Kidney tubule cell (primary cell): ENCODE results near the gene USP32.

Experiments
- DNase-seq: peaks from one replicate; pipeline ENCODE4 v3.0.0-alpha.2; 2018; ENCODE audit warnings: low spot score

USP32 gene

DNA sequence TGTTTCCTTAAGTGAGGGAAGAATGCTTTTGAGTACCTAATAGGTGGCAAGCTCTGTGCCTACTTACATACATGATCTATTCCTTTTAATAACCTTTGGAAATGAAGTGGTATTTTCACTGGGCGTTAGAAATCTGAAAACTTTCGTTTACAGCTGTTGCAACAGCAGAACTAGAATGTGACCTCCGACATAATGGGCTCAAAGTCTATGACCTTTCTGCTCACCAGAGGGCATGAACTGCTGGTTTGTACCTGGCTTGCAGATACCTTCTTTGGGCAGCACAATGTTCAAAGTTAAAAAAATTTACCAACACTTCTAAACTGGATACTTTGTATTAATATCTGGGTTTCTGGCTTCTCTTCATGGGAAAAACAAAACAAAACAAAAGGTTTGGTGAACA lies 217.9 kb downstream of the USP32 start:
- DNase-seq, result no peak

DNA sequence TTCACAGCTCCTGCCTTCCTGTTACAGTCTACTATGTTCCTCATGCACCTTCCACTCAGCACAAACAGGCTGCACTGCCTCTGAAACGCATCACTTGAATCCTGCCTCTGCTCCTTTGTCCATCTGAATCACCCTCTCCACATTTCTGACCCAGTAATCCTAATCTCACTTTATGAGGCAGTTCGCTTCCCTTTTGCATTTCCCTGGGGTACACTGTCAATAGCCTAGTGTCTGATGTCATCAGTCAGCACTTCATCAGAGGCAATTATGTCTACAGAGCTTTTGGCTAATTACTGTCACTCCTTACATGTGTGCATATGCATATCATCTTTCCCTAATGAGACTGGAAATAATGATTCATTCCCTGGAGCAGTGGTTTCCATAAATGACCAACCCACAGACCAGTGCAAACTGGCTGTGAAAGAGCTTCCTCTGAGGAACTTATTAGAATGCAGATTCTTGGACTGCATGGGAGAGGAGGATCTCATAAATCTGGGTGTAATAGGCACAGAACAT lies 218.6 kb downstream of the USP32 start:
- peak; percentile 60 for DNase-seq

DNA sequence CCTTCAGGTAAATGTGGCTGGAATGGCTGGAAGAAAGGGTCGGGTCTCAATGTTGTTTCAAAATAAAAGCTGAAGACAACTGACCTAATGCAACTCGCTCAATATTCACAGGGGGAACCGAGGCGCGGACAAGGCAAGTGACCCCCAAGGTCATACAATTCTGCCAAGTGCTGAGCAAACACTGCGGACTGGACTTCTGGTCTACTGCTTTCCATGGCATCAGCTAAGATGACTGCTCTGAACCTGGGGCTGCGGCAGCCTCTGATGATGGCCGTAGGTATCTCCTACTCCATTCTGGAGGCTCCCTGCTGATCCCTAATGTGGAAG lies 220.2 kb downstream of the USP32 start:
- DNase-seq, result no peak

DNA sequence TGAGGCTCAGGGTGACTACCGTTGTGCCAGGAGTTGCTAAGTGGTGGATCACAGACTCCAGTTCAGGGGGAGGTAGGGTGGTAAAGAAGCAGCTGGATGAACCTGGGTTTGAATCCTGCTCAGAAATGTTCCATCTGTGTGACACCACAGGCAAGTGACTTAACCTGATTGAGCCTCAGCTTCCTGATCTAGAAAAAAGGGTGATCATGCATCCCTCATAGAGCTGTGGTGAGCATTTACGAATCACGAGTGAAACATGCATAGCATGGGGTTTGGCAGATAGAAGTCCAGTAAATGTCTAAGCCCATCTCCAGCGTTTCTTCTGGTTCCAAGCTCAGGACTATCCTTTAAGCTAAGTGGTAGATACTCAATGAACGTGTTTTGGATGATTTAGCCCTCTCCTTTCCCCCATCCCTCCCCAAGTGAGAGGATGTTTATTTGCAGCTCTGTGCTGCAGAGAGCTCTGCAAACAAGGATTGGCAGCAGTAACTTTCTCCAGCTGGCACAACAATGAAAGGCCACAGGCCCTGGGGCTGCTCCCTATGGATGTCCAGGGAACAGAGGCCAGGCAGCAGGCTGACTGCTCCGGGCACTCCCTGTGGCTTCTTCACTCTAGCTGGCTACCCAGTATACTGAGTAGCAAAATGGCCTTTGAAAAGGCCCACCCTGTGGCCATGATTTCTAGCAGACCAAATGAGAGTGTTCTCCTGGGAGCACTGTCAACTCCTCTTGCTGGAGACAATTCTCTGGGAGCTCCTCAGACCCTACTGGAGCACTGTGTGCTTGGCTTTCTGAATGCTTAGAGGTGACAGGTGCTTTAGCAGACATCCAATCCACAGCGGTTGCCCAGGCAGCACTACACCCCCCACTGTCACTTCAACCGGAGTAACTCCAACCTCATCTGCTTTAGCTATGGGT lies 220.8 kb downstream of the USP32 start:
- no peak for DNase-seq

DNA sequence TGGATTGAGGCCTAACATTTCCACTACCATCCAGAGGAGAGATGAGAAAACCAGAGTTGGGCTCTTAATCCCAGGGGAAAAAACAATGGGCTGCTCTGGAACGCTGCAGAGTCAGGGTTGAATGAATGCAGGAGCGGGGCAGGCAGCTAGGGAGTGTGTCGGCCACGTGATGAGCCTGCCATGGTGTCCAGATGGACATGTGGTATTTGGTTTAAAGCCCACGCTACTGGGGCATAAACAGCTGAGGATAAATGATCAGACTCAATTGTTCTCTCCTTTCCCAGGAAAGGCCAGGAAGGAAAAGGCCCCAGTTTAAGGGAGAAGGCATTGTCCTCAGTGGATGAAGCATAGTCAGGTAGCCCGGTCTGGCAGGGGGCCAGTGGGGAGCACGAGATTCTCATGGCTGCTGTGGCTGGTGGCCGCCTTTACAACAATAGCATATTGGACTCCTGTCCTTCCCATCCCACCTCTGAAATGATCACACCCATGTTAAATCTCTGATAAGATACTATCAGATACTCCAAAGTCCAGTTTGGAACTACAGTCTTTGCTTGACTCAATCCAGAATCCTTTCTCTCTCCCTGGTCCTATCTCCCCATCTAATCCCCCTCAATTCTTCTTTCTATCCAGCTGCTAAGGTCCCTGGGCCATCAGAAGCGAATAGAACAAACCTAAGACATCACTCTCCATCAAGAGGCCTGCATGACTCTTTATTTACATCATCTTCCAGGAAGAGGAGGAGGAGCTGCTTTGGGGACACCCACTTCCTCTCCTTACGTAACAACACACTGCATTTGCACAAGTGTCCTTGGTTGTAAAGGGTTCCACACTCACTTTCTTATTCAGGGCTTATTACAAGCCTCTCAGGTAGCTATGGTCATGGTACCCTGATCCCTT lies 221.8 kb downstream of the USP32 start:
- no peak for DNase-seq

DNA sequence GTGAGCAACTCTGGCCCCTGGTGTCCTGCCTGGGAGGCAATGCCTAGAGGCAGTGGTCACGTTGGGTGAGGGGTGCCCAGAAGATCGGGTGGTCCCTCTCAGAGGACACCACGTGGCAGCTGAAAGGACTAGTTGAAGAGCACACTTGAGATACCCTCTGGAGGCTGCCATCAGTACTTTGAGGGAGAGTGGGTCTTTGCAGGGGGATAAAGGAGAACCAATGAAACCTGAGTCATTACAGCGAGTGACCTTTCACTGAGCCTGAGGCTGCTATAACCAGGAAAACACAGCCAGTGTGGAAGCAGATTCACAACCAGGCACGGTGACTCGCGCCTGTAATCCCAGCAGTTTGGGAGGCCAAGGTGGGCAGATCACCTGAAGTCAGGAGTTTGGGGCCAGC lies 223.3 kb downstream of the USP32 start:
- no peak for DNase-seq

DNA sequence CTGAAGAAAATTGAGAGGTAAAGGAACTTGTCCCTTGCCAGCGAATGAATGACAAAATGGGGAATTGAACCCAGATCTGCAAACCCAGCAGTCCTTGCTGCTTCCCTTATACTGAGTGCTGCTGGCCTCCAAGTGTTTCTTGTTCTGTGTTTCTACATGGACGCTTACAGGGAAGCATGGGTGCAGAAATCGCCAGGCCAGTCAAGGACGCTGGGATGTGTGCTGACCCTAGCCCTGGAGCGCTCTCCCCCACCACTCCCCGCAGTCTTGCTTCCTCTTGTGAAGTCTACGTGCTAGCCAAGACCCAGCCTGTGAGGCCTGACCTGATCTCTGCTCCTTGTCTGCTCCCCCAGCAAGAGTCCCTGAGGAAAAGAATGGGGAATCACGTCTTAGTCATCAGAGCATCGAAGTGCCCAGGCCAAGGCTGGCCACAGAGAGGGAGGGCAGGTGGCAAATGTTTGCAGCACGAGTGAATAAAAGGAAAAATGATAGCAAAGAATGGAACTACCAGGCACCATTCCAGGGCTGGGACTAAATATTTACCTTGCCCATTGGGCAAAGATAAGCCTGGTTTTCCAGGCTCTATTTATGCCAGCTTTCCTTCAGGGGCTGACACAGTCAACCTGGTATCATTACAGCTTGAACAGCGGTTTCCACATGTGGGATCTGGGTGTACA lies 224.7 kb downstream of the USP32 start:
- peak; percentile 57 for DNase-seq

DNA sequence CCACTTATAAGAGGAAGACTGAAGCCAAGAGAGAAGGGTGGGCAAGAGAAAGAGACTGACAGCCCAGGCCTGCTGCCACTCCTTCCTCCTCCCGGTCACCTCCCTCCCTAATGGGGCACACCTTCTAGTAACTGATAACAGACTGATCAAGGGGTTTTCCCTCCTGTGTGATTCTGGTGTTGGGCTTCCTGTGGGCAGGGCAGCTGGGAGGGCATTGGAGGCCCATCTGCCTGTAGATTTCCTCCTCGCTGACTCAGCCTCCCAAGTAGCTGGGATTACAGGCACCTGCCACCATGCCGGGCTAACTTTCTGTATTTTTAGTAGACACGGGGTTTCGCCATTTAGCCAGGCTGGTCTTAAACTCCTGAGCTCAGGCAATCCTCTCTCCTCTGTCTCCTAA lies 226.0 kb downstream of the USP32 start:
- DNase-seq, result peak; percentile 49

DNA sequence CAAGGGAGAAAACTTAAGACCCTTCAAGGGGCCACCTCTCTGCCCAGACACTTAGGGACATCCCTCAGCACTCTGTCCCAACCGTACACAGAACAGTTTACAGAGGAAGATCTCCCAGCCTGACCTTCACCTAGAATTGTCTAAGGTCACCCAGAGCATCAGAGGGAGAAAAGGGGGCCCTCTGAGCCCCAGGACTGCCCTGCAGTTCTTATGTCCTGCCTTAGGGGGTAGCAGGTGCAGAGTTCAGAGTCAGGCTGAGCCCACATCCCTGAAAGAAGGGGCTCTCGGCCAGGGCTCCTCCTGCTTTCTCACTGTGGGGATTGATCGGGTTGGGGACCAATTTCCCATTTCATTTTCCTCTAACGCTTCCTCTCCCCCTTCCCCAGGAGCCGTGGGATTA lies 226.7 kb downstream of the USP32 start:
- no peak for DNase-seq

DNA sequence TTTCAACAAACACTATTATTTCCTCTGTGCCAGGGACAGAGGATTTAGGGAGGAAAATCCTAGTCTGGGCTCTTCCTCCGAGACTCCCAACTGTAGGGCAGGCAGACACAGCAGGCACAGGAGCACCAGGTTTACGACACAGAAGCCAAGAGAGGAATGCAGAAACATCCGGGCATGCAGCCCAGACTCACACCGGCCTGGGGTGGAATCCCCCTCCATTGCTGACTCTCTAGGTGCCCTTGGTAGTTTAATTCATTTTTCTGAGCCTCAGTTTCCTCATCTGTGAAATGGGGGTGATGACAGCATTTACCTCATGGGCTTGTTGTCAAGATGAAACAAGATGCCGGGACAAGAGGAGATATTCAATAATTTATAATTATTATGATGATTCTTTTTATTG lies 227.2 kb downstream of the USP32 start:
- no peak for DNase-seq

DNA sequence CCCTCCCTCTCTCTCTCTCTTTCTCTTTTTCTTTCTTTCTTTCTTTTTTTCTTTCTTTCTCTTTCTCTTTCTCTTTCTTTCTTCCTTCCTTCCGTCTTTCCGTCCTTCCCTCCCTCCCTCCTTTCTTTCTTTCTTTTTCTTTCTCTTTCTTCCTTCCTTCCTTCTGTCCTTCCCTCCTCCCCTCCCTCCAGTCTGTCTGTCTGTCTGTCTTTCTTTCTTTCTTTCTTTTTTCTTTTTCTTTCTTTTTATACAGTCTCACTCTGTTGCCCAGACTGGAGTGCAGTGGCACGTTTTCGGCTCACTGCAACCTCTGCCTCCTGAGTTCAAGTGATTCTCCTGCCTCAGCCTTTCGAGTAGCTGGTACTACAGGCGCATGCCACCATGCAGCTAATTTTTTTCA lies 227.8 kb downstream of the USP32 start:
- no peak for DNase-seq

DNA sequence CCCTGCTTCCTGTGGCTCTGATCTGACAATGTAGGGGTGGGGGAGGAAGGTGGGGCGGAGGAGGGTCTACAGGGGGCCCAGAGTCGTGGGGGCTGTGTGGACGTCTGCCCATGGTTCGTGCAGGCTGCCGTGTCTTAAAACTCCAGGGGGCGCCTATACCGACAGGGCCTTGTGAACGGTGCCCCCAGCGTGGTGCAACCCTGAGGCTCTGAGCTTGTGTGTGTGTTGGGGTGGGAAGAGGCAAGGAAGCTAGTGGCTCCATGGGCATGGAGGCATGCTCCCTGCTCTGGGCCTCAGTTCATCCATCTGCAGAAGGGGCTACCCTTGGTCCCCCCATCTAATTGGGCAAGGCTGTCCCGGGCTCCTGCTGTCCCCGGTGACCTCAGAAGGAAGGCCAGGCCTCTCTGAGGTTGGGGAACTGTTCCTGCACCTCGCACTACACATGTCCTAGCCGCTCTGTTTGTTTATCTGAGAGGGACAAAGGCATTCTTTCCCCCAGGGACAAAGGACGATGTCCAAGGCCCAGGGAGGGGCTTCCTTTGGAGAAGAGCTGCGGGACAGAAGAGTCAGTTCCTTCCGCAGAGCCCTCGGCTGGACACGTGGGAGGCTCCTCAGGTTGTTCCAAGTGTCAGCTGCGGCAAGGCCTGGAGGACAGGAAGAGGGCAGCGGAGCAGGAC lies 228.7 kb downstream of the USP32 start:
- DNase-seq, result no peak

DNA sequence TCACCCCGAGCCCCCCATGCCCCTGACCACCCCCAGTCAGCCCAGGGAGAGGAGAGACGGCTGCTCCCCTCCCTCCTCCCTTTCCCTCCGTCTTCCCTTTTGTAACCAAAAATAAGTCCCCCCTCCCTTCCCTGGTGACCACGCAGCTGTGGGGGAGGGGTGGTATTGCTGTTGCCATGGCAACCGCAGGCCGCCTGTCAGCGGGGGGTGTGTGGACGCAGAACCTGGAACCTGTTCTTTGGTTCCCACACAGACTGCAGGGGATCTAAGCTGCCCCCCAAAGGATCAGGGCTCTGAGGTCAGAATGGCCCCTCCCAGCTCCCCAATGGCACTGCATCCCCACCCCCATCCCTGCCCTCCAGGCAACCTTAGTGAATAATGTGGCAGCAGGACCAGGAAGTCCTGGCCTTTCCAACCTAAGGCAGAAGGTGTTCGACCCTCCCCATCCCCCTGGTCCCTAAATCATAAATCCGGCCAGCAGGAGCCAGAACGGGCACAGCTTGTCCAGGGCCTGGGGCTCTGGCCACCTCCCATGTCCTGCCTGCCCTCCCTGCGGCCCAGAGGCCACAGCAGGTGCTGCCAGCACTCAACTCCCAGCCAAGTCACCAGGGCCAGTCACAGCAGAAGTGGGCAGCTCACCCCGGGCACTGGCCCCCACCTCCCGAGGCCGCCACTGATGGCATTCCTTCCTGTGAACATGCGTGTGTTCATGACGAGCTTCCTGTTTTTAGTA lies 230.2 kb downstream of the USP32 start:
- no peak for DNase-seq

DNA sequence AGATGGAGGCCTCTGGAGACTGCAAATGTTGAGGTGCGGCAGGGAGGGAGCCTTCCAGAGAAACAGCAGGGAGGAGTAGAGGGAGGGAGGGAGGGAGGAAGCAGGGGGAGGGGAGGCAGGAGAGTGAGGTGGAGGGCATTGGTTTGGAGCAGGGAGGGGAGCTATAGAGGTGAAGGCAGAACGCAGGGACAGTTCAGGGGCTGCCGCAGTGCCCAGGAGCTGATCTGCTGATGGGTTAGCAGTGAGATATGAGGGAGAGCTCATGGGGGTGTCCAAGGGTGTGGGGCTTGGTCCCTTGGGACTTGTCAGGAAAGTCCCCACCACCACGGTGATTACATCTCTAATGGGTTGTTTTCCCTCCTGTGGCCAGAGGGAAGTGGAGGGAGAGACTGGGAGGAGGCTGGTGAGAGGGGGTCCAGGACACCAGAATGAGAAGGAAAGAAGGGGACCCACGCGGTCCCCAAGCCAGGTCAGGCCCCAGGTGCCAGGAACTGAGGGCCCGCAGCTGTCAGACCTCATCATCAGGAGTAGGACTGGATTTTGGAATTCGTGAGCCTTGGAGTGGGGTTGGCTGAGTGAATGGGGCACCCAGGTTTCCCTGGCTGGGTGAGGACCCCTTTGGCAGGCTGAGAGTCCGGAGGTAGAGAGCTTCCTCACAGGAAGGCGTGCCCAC lies 231.0 kb downstream of the USP32 start:
- DNase-seq, result no peak

DNA sequence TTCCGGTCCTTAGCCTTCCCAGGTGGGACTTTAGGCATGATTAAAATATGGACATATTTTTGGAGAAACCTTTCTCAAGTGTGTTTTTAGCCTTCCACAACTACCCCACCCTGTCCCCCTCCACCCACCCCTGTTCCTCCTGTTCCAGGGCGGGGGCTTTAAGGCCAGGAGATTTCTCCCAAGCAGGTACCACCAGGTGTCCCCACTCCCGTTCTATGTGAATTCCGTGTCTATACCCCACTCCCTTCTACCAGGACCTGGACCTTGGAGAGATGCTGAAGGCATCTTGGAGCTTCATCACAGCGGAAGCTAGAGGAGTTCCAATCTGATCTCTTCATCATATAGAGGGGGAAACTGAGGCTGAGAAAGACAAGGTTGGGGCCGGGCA lies 232.5 kb downstream of the USP32 start:
- no peak for DNase-seq

DNA sequence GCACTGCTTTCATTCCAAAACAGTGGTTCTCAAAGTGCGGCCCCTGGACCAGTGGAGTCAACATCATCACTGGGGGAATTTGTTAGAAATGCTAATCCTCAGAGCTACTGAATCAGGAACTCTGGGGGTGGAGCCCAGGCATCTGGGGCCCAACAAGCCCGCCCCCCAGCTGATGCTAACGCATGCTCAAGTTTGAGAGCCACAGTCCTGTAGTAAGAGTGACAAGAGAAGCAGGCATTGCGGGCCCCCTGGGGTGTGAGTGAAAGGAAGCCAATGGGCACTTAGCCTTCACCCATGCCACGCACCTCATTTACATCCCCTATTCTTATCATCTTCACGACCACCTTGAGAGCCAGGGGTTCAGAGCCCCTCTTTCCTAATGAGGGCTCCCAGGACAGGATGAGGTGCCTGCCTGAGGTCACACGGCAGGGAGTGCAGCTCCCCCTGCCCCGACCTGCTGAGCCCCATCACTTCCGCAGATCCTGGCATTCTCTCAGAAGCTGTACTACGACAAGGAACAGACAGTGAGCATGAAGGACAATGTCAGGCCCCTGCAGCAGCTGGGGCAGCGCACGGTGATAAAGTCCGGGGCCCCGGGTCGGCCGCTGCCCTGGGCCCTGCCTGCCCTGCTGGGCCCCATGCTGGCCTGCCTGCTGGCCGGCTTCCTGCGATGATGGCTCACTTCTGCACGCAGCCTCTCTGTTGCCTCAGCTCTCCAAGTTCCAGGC lies 233.0 kb downstream of the USP32 start:
- no peak for DNase-seq

DNA sequence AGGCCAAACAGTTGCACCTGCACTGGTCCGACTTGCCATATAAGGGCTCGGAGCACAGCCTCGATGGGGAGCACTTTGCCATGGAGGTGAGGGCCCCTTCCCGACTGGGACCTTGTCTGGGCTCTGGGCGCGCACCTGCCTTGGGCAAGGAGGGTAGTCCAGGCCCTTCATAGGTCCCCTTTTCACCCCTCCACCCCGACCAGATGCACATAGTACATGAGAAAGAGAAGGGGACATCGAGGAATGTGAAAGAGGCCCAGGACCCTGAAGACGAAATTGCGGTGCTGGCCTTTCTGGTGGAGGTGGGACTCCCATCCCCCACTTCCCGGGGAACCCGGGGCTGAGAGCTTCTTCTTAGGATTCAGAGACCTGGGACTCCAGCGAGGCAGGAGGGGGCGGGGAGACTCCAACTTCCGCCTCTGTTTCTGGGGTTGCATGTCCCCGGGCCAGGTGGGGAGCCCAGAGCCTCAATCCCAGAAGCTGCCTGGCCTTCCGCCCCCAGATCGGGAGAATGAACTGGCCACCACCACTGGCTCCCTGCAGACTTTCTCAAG lies 234.4 kb downstream of the USP32 start:
- DNase-seq, result no peak

DNA sequence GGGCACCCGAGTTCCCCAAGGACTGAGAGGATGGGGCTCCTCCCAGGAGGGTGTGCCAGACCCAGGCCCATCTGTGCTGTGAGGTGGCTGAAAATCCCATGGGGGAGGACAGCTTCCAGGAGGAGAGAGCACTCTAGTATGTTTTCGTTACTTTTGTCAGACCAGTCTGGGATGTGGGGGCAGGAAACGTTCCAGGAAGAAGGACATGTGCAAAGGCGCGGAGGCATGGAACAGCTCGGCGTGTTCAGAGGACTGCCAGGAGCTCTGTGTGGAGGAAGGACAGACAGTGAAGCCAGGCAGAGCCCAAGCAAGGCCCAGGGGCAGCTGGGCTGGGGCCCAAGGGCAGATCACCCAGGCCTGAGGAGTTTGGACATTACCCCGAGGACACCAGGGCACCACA lies 235.2 kb downstream of the USP32 start:
- DNase-seq, result no peak

DNA sequence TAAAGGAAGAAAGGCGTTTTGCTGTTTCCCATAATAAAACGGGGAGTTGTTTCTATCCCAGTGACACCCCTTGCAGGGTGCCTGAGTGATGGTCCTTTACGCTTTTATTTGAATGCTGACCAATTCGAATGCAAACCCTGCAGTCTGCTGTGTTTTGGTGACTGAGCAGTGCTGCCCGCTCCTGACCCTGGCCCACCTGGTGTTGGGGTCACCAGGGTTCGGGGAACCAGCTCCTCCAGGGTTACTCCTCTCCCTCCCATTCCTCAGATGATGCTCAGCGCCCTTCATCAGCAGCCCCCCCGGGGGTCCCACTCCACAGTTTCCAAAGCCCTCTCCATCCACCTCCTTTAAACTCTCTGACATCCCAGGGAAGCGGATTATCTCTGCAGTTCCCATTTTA lies 236.1 kb downstream of the USP32 start:
- no peak for DNase-seq

DNA sequence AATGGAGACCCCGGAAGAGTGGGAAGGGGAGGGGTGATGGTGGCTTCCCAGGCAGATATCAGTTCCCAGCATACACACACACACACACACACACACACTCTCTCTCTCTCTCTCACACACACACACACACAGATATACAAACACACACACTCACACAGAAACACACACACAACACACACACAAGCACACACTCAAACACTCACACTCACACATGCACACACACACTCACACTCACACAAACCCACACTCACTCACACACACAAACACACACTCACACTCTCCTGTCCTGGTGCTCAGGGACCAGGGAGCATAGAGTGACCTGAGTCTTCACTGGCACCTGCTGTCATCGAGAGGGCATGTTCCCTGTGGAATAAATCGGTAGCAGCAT lies 236.5 kb downstream of the USP32 start:
- no peak for DNase-seq
